ENCODE results near the gene CCDC198. TPM values are rescaled to one million over a fixed set of nuclear protein-coding genes. Genes with fewer than 3 reads are reported as not detected.

CCDC198 gene
- total RNA-seq, 2 donors from 2014 or later: not detected

- Mint-ChIP-seq H3K27ac (no peak overlapping the region), H3K9me3 (no peaks in the 10 kb centered on the region), H3K4me1 (peaks cover 10% of the 10 kb centered on the region), H3K4me3 (no peak overlapping the region), H3K27me3 (ENCODE audit: insufficient read depth) (peaks cover 5% of the 10 kb centered on the region), H3K36me3 (ENCODE audit: low read depth) (no peaks in the 10 kb centered on the region)
- peaks cover 4% of the 10 kb centered on the region for H3K4me1 ChIP-seq (ENCODE audit: control insufficient read depth, insufficient read depth, low read length)
- no peak for DNase-seq
- no peaks in the 10 kb centered on the region for H3K27me3 ChIP-seq (ENCODE audit: control insufficient read depth, insufficient read depth, low read length, poor library complexity, severe bottlenecking)
- H3K9me3 ChIP-seq (ENCODE audit: control insufficient read depth, low read length): no peaks in the 10 kb centered on the region
- TF ChIP-seq CTCF (conservative IDR thresholded peaks at IDR 0.05): no peak
- H3K36me3 ChIP-seq (ENCODE audit: control insufficient read depth, insufficient read depth, low read length): no peaks in the 10 kb centered on the region
- H3K4me3 ChIP-seq (ENCODE audit: low read length): no peak overlapping the region
- H3K9ac ChIP-seq (ENCODE audit: extremely low read depth, low read length, poor library complexity, severe bottlenecking): no peak overlapping the region
- no peak overlapping the region for H3K27ac ChIP-seq (ENCODE audit: low read depth, low read length)
- WGBS, 2 experiments (ENCODE audit: insufficient coverage in 1 of 2, insufficient read length in 1 of 2): 97 to 100% methylated on average over 1 of the region's 1 CpG
These were observed 13.6 kb downstream of the CCDC198 start for GRCh38 chr14:57480051-57480450.

GRCh38 chr14:57479197-57479596, 14.5 kb downstream of the CCDC198 start:
- Mint-ChIP-seq H3K9me3 (no peaks in the 10 kb centered on the region), H3K27ac (no peak overlapping the region), H3K27me3 (ENCODE audit: insufficient read depth) (peaks cover 5% of the 10 kb centered on the region), H3K36me3 (ENCODE audit: low read depth) (no peaks in the 10 kb centered on the region), H3K4me1 (peaks cover 11% of the 10 kb centered on the region), H3K4me3 (no peak overlapping the region)
- Histone ChIP-seq H3K27me3 (ENCODE audit: control insufficient read depth, insufficient read depth, low read length, poor library complexity, severe bottlenecking) (no peaks in the 10 kb centered on the region), H3K27ac (ENCODE audit: low read depth, low read length) (no peak overlapping the region), H3K9ac (ENCODE audit: extremely low read depth, low read length, poor library complexity, severe bottlenecking) (no peak overlapping the region), H3K36me3 (ENCODE audit: control insufficient read depth, insufficient read depth, low read length) (no peaks in the 10 kb centered on the region), H3K9me3 (ENCODE audit: control insufficient read depth, low read length) (no peaks in the 10 kb centered on the region), H3K4me3 (ENCODE audit: low read length) (no peak overlapping the region), H3K4me1 (ENCODE audit: control insufficient read depth, insufficient read depth, low read length) (peaks cover 4% of the 10 kb centered on the region)
- DNase-seq: no peak
- TF ChIP-seq CTCF (conservative IDR thresholded peaks at IDR 0.05): no peak
- 71 to 78% methylated on average over 1 of the region's 1 CpG for WGBS, 2 experiments (ENCODE audit: insufficient coverage in 1 of 2, insufficient read length in 1 of 2)

GRCh38 chr14:57478050-57478449, 15.6 kb downstream of the CCDC198 start:
- Mint-ChIP-seq H3K27me3 (ENCODE audit: insufficient read depth) (peaks cover 5% of the 10 kb centered on the region), H3K9me3 (no peaks in the 10 kb centered on the region), H3K27ac (no peak overlapping the region), H3K4me1 (peaks cover 22% of the 10 kb centered on the region), H3K4me3 (no peak overlapping the region), H3K36me3 (ENCODE audit: low read depth) (no peaks in the 10 kb centered on the region)
- Histone ChIP-seq H3K27me3 (ENCODE audit: control insufficient read depth, insufficient read depth, low read length, poor library complexity, severe bottlenecking) (no peaks in the 10 kb centered on the region), H3K27ac (ENCODE audit: low read depth, low read length) (no peak overlapping the region), H3K9ac (ENCODE audit: extremely low read depth, low read length, poor library complexity, severe bottlenecking) (no peak overlapping the region), H3K4me3 (ENCODE audit: low read length) (no peak overlapping the region), H3K9me3 (ENCODE audit: control insufficient read depth, low read length) (no peaks in the 10 kb centered on the region), H3K4me1 (ENCODE audit: control insufficient read depth, insufficient read depth, low read length) (peaks cover 7% of the 10 kb centered on the region), H3K36me3 (ENCODE audit: control insufficient read depth, insufficient read depth, low read length) (no peaks in the 10 kb centered on the region)
- TF ChIP-seq CTCF (conservative IDR thresholded peaks at IDR 0.05): no peak
- WGBS, 2 experiments (ENCODE audit: insufficient coverage in 1 of 2, insufficient read length in 1 of 2): 80 to 83% methylated on average over 1 to 2 of the region's 2 CpGs
- no peak for DNase-seq
